Astrocyte (in vitro differentiated cells and primary cell): ENCODE results near the gene ZBTB16. TPM values are rescaled to one million over a fixed set of nuclear protein-coding genes. Genes with fewer than 3 reads are reported as not detected.

ENCODE experiments used
- DNase-seq: peaks from one replicate; pipeline ENCODE4 v3.0.0-alpha.2; 2010; ENCODE audit warnings: low read depth
- FAIRE-seq: peaks from 2 replicates; lab custom pipeline; 2011; peaks lifted over from hg19 to GRCh38; lab: Jason Lieb, UNC
- H2AFZ ChIP-seq: 2 replicates; pipeline ENCODE4 v1.6.0; 2012; ENCODE audit warnings: low read depth, low read length, inconsistent platforms
- H3K27ac ChIP-seq: 2 replicates; pipeline ENCODE4 v1.5.1; 2011; ENCODE audit warnings: low read depth, low read length, inconsistent platforms
- H3K27me3 ChIP-seq: 2 replicates; pipeline ENCODE4 v1.6.0; 2011; ENCODE audit warnings: low read length, inconsistent platforms; ENCODE audit not compliant: insufficient read depth
- H3K36me3 ChIP-seq: 2 replicates; pipeline ENCODE4 v1.5.1; 2011; ENCODE audit warnings: low read length, inconsistent platforms; ENCODE audit not compliant: insufficient read depth
- H3K4me1 ChIP-seq: 2 replicates; pipeline ENCODE4 v1.5.1; 2011; ENCODE audit warnings: low read length, inconsistent platforms; ENCODE audit not compliant: insufficient read depth
- H3K4me2 ChIP-seq: 2 replicates; pipeline ENCODE4 v1.6.0; 2012; ENCODE audit warnings: low read length, inconsistent platforms
- H3K4me3 ChIP-seq: 2 replicates; pipeline ENCODE4 v1.5.1; 2011; ENCODE audit warnings: low read depth, mild to moderate bottlenecking, low read length, inconsistent platforms; ENCODE audit not compliant: insufficient read depth
- H3K79me2 ChIP-seq: 2 replicates; pipeline ENCODE4 v1.6.0; 2012; ENCODE audit warnings: mild to moderate bottlenecking, low read length, inconsistent platforms; ENCODE audit not compliant: insufficient read depth
- H3K9ac ChIP-seq: 2 replicates; pipeline ENCODE4 v1.6.0; 2012; ENCODE audit warnings: mild to moderate bottlenecking, low read length, inconsistent platforms
- H3K9me3 ChIP-seq: 2 replicates; pipeline ENCODE4 v1.5.1; 2012; ENCODE audit warnings: low read depth, mild to moderate bottlenecking, low read length, inconsistent platforms; ENCODE audit not compliant: insufficient read depth
- H4K20me1 ChIP-seq: 2 replicates; pipeline ENCODE4 v1.6.0; 2012; ENCODE audit warnings: low read length, inconsistent platforms; ENCODE audit not compliant: insufficient read depth
- H3K27ac Mint-ChIP-seq: one replicate; pipeline ENCODE4 v1.8.0; 2021; ENCODE audit warnings: mild to moderate bottlenecking, mixed read lengths; ENCODE audit not compliant: unreplicated experiment
- H3K27me3 Mint-ChIP-seq: one replicate; pipeline ENCODE4 v1.8.0; 2021; ENCODE audit warnings: low read depth, mixed read lengths; ENCODE audit not compliant: unreplicated experiment
- H3K36me3 Mint-ChIP-seq: one replicate; pipeline ENCODE4 v1.8.0; 2021; ENCODE audit warnings: low read depth, mixed read lengths; ENCODE audit not compliant: unreplicated experiment
- H3K4me1 Mint-ChIP-seq: one replicate; pipeline ENCODE4 v1.8.0; 2021; ENCODE audit warnings: low read depth, mixed read lengths; ENCODE audit not compliant: unreplicated experiment
- H3K4me3 Mint-ChIP-seq: one replicate; pipeline ENCODE4 v1.8.0; 2021; ENCODE audit warnings: mild to moderate bottlenecking, moderate library complexity, mixed read lengths; ENCODE audit not compliant: unreplicated experiment
- H3K9me3 Mint-ChIP-seq: one replicate; pipeline ENCODE4 v1.8.0; 2021; ENCODE audit warnings: mild to moderate bottlenecking, mixed read lengths; ENCODE audit not compliant: unreplicated experiment
- EZH2 ChIP-seq: IDR thresholded peaks from 2 replicates; pipeline ENCODE4 v1.6.1; 2012; ENCODE audit warnings: mild to moderate bottlenecking, low read length, inconsistent platforms; ENCODE audit not compliant: insufficient read depth
- total RNA-seq: library from RNA; stranded (reverse); gene quantifications from 2 replicates; pipeline ENCODE4 v1.2.1, GENCODE V29; 2021
- TF ChIP-seq, protein P1 (sequence below): IDR thresholded peaks from 2 replicates; pipeline ENCODE4 v1.5.1; 2011; ENCODE audit warnings: low read depth, mild to moderate bottlenecking, inconsistent platforms, low read length, moderate library complexity; ENCODE audit not compliant: insufficient read depth

The ZBTB16 gene
- total RNA-seq, 1 donor from 2014 or later = 0.50 TPM

DNA sequence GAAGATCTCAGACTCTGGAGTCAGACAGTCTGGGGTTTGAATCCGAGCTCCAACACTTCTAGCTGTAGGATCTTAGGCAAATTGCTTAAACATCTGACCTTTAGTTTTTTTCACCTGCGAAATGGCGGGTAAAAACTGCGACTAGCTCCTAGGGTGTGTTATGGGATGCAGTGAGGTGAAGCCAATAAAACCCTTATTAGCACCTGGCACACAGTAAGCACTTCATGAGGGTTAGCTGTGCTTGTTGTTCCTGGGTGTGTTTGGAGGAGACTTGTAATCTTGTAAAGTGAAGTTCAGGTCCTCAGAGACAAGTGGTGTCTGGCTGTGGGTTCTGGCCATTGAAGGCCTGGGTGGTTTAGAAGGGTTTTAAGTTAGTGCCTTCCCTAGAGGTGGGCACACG, 68.9 kb downstream of the ZBTB16 start:
- H3K36me3 ChIP-seq = no peaks in the 10 kb centered on the region
- H3K36me3 Mint-ChIP-seq = no peaks in the 10 kb centered on the region
- peaks cover 15% of the 10 kb centered on the region for H3K27me3 ChIP-seq
- H4K20me1 ChIP-seq = no peaks in the 10 kb centered on the region
- H3K4me1 ChIP-seq = no peaks in the 10 kb centered on the region
- H3K4me2 ChIP-seq = no peak overlapping the region
- DNase-seq (no peak), FAIRE-seq (no peak)
- no peak overlapping the region for H3K4me3 ChIP-seq
- H3K4me3 Mint-ChIP-seq = no peak overlapping the region
- no peak overlapping the region for H3K9ac ChIP-seq
- H3K9me3 ChIP-seq = no peaks in the 10 kb centered on the region
- no peak overlapping the region for H3K27ac ChIP-seq
- no peaks in the 10 kb centered on the region for H3K9me3 Mint-ChIP-seq
- no peak for TF ChIP-seq EZH2
- TF ChIP-seq, protein P1, sequence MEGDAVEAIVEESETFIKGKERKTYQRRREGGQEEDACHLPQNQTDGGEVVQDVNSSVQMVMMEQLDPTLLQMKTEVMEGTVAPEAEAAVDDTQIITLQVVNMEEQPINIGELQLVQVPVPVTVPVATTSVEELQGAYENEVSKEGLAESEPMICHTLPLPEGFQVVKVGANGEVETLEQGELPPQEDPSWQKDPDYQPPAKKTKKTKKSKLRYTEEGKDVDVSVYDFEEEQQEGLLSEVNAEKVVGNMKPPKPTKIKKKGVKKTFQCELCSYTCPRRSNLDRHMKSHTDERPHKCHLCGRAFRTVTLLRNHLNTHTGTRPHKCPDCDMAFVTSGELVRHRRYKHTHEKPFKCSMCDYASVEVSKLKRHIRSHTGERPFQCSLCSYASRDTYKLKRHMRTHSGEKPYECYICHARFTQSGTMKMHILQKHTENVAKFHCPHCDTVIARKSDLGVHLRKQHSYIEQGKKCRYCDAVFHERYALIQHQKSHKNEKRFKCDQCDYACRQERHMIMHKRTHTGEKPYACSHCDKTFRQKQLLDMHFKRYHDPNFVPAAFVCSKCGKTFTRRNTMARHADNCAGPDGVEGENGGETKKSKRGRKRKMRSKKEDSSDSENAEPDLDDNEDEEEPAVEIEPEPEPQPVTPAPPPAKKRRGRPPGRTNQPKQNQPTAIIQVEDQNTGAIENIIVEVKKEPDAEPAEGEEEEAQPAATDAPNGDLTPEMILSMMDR = no peak
- H3K79me2 ChIP-seq = no peaks in the 10 kb centered on the region
- peaks cover 44% of the 10 kb centered on the region for H3K27me3 Mint-ChIP-seq
- no peak overlapping the region for H3K27ac Mint-ChIP-seq
- H2AFZ ChIP-seq = no peak overlapping the region
- no peaks in the 10 kb centered on the region for H3K4me1 Mint-ChIP-seq

DNA sequence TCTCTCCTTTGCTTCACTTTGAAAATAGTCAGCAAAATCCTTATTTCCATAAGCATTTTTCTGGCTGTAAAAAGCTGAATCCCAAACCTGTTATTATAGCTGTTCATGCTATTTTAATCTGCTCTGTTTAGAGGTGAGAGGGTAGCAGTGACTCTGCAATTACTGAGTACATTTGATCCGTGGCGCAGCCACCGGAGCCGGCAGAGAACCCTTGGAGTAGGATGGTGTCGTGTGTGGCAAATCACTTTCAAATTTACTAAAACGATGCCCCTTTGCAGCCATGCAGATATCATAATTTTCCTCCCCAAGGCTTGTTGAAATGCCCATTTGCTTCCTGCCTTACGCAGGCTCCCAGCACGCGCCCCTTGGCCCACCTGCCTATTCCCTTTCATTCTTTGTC, 69.6 kb downstream of the ZBTB16 start:
- Histone ChIP-seq H3K27me3 (peaks cover 15% of the 10 kb centered on the region), H3K27ac (no peak overlapping the region), H3K4me3 (no peak overlapping the region), H4K20me1 (no peaks in the 10 kb centered on the region), H3K4me2 (no peak overlapping the region), H3K9me3 (no peaks in the 10 kb centered on the region), H3K9ac (no peak overlapping the region), H2AFZ (no peak overlapping the region), H3K36me3 (no peaks in the 10 kb centered on the region), H3K79me2 (no peaks in the 10 kb centered on the region), H3K4me1 (no peaks in the 10 kb centered on the region)
- no peaks in the 10 kb centered on the region for H3K9me3 Mint-ChIP-seq
- H3K27me3 Mint-ChIP-seq = peaks cover 44% of the 10 kb centered on the region
- TF ChIP-seq EZH2 = no peak
- TF ChIP-seq, protein P1 = no peak
- H3K36me3 Mint-ChIP-seq = no peaks in the 10 kb centered on the region
- no peak for DNase-seq
- H3K4me3 Mint-ChIP-seq = no peak overlapping the region
- H3K4me1 Mint-ChIP-seq = no peaks in the 10 kb centered on the region
- no peak for FAIRE-seq
- no peak overlapping the region for H3K27ac Mint-ChIP-seq

DNA sequence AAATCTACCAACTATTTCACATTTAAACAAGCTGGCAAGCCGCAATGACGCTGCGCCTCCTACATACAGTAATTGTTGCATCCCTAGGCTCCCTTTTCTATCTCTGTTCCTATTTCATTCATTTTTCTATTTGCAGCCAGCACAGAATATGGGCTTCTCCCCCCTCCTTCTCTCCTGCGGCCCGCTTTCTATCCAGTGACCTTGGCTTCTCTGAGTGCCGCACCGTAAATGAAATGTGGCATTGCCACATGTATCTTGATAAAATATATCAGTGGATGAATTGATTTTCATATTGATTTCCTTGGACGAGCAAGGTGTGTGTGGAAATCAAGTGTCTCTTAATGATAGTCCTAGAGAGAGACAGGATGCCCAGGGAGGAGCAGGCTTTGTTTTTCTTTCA, 70.2 kb downstream of the ZBTB16 start:
- H3K9me3 Mint-ChIP-seq = no peaks in the 10 kb centered on the region
- Histone ChIP-seq H3K9me3 (no peaks in the 10 kb centered on the region), H3K36me3 (no peaks in the 10 kb centered on the region), H3K9ac (no peak overlapping the region), H3K27me3 (peaks cover 13% of the 10 kb centered on the region), H3K79me2 (no peaks in the 10 kb centered on the region), H4K20me1 (no peaks in the 10 kb centered on the region), H3K4me3 (no peak overlapping the region), H3K4me1 (no peaks in the 10 kb centered on the region), H2AFZ (no peak overlapping the region), H3K27ac (no peak overlapping the region), H3K4me2 (no peak overlapping the region)
- no peak for DNase-seq
- peaks cover 3% of the 10 kb centered on the region for H3K4me1 Mint-ChIP-seq
- no peak overlapping the region for H3K4me3 Mint-ChIP-seq
- no peaks in the 10 kb centered on the region for H3K36me3 Mint-ChIP-seq
- no peak for TF ChIP-seq EZH2
- TF ChIP-seq, protein P1 = no peak
- H3K27me3 Mint-ChIP-seq = peaks cover 44% of the 10 kb centered on the region
- no peak for FAIRE-seq
- no peak overlapping the region for H3K27ac Mint-ChIP-seq
